Measurements from ENCODE around the gene CNOT3. TPM values are rescaled to one million over a fixed set of nuclear protein-coding genes. Genes with fewer than 3 reads are reported as not detected.
A peak's percentile ranks its signal among the peaks of the same experiment; 100 is the strongest.

Gene CNOT3
- total RNA-seq, 2 donors from 2014 or later = 22.8 to 54.4 TPM

- peaks cover 0 to 4% of the 10 kb centered on the region in 2 donors for H3K36me3 ChIP-seq
- WGBS = 12% methylated on average over 12 of the region's 12 CpGs
- H3K9me3 ChIP-seq = no peaks in the 10 kb centered on the region
- no peaks in the 10 kb centered on the region for H3K27me3 ChIP-seq (replicated peaks; ENCODE audit: insufficient read depth)
- peak overlapping the region; percentile 96 to 98 for H3K27ac ChIP-seq
- TF ChIP-seq CTCF (IDR thresholded peaks at IDR 0.05) (no peak), POLR2A (IDR thresholded peaks at IDR 0.05) (peak; percentile 49), POLR2AphosphoS5 (IDR thresholded peaks at IDR 0.05) (peak; percentile 36)
- peak overlapping the region; percentile 58 to 80 for H3K4me3 ChIP-seq
- DNase-seq (ENCODE audit: low spot score) = no peak
- H3K4me1 ChIP-seq (replicated peaks) = peaks cover 4% of the 10 kb centered on the region
- intact Hi-C loops (cut with DNase I) = no loop called here
Measured at GRCh38 chr19:54188215-54188871, 50.8 kb downstream of the CNOT3 start.

- H3K36me3 ChIP-seq = peaks cover 0 to 4% of the 10 kb centered on the region in 2 donors
- peak within 1 kb of the TSS; percentile 83 to 91 for H3K4me3 ChIP-seq
- whole genome bisulfite sequencing = 1% methylated on average over 27 of the region's 64 CpGs
- TF ChIP-seq POLR2AphosphoS5 (IDR thresholded peaks at IDR 0.05) (no peak), CTCF (IDR thresholded peaks at IDR 0.05) (peak in 3 of 4 experiments; percentile 26 to 58 (median 52)), POLR2A (IDR thresholded peaks at IDR 0.05) (peak; percentile 96)
- peaks cover 4% of the 10 kb centered on the region for H3K4me1 ChIP-seq (replicated peaks)
- intact Hi-C loops (cut with DNase I) = no loop called here
- no peaks in the 10 kb centered on the region for H3K9me3 ChIP-seq
- DNase-seq (ENCODE audit: low spot score) = no peak
- H3K27ac ChIP-seq = peak within 1 kb of the TSS; percentile 96 to 98
- H3K27me3 ChIP-seq (replicated peaks; ENCODE audit: insufficient read depth) = no peaks in the 10 kb centered on the region
Measured at GRCh38 chr19:54189145-54189734, 51.7 kb downstream of the CNOT3 start, which contains the start of gene MBOAT7. Gene MBOAT7, minus strand, starts transcription at chr19:54189580. Its CDS starts 1,072 bp downstream, at chr19:54188508.

GRCh38 chr19:54189735-54190502, 52.4 kb downstream of the CNOT3 start:
- TF ChIP-seq POLR2A (IDR thresholded peaks at IDR 0.05) (no peak), POLR2AphosphoS5 (IDR thresholded peaks at IDR 0.05) (peak; percentile 97)
- intact Hi-C loops (cut with DNase I) = loop anchor here (1.0 to 2.0 kb wide), 2 partner anchors 10 to 29 kb away; partner anchors contain the start of gene RPS9
- WGBS = under 1% methylated on average over 65 of the region's 65 CpGs
- Histone ChIP-seq H3K4me3 (peak overlapping the region; percentile 83 to 91), H3K36me3 (peaks cover 0 to 4% of the 10 kb centered on the region in 2 donors), H3K9me3 (no peaks in the 10 kb centered on the region), H3K27ac (peak overlapping the region; percentile 96 to 98), H3K27me3 (replicated peaks; ENCODE audit: insufficient read depth) (no peaks in the 10 kb centered on the region), H3K4me1 (replicated peaks) (peaks cover 4% of the 10 kb centered on the region)
- peak; percentile 100 for DNase-seq (ENCODE audit: low spot score)

- peak overlapping the region; percentile 83 to 91 for H3K4me3 ChIP-seq
- H3K27me3 ChIP-seq (replicated peaks; ENCODE audit: insufficient read depth) = no peaks in the 10 kb centered on the region
- intact Hi-C loops (cut with DNase I) = loop anchor here (1.0 to 2.0 kb wide), 2 partner anchors 10 to 30 kb away; partner anchors contain the start of gene RPS9
- TF ChIP-seq POLR2A (IDR thresholded peaks at IDR 0.05) = no peak
- no peak for TF ChIP-seq CTCF (IDR thresholded peaks at IDR 0.05)
- TF ChIP-seq POLR2AphosphoS5 (IDR thresholded peaks at IDR 0.05) = peak; percentile 90
- H3K9me3 ChIP-seq = no peaks in the 10 kb centered on the region
- H3K36me3 ChIP-seq = peaks cover 0 to 4% of the 10 kb centered on the region in 2 donors
- WGBS = 0% methylated on average over 55 of the region's 56 CpGs
- H3K27ac ChIP-seq = peak overlapping the region; percentile 96 to 98
- DNase-seq (ENCODE audit: low spot score) = peak; percentile 100
- H3K4me1 ChIP-seq (replicated peaks) = peaks cover 4% of the 10 kb centered on the region
Measured at GRCh38 chr19:54190503-54191010, 53.0 kb downstream of the CNOT3 start.

All from prostate gland (tissue), 2 donors.